ENCODE data around the gene LUC7L2. TPM values are rescaled to one million over a fixed set of nuclear protein-coding genes. Genes with fewer than 3 reads are reported as not detected.
"Not testable (repeated sequence)": the region's sequence is repeated elsewhere in the genome, so short reads cannot be mapped to it uniquely, and the experiment has no call there.

LUC7L2 gene
- total RNA-seq, 1 donor from 2014 or later = 50.6 TPM

- not testable (repeated sequence) for ATAC-seq
Observed at GRCh38 chr7:139357729-139358506, 1.8 kb upstream of the LUC7L2 start.

- ATAC-seq = peak; percentile 1
Observed at GRCh38 chr7:139358541-139359365, 941 bp upstream of the LUC7L2 start.

GRCh38 chr7:139360210-139360947 is 685 bp downstream of the LUC7L2 start:
- peak; percentile 89 for ATAC-seq

- no peak for ATAC-seq
Observed at GRCh38 chr7:139360948-139361307, 1.2 kb downstream of the LUC7L2 start.

GRCh38 chr7:139361523-139361922 is 1.8 kb downstream of the LUC7L2 start:
- ATAC-seq = no peak

- no peak for ATAC-seq
Observed at GRCh38 chr7:139362302-139362701, 2.6 kb downstream of the LUC7L2 start.

- ATAC-seq = no peak
Observed at GRCh38 chr7:139362981-139363380, 3.3 kb downstream of the LUC7L2 start.

- ATAC-seq = no peak
Observed at GRCh38 chr7:139365336-139365735, 5.6 kb downstream of the LUC7L2 start.

- ATAC-seq = no peak
Observed at GRCh38 chr7:139366400-139366799, 6.7 kb downstream of the LUC7L2 start.

GRCh38 chr7:139367438-139368155 is 7.9 kb downstream of the LUC7L2 start:
- no peak for ATAC-seq

GRCh38 chr7:139370301-139370942 is 10.7 kb downstream of the LUC7L2 start:
- ATAC-seq = no peak

GRCh38 chr7:139370943-139371313 is 11.2 kb downstream of the LUC7L2 start:
- ATAC-seq = no peak

GRCh38 chr7:139374246-139374645 is 14.6 kb downstream of the LUC7L2 start:
- no peak for ATAC-seq

GRCh38 chr7:139382439-139382838 is 22.7 kb downstream of the LUC7L2 start:
- ATAC-seq = no peak

- no peak for ATAC-seq
Observed at GRCh38 chr7:139384611-139385010, 24.9 kb downstream of the LUC7L2 start.

GRCh38 chr7:139387594-139387993 is 27.9 kb downstream of the LUC7L2 start:
- no peak for ATAC-seq

- ATAC-seq = no peak
Observed at GRCh38 chr7:139389091-139389490, 29.4 kb downstream of the LUC7L2 start.

- no peak for ATAC-seq
Observed at GRCh38 chr7:139389774-139390173, 30.1 kb downstream of the LUC7L2 start.

GRCh38 chr7:139393621-139394211 is 34.0 kb downstream of the LUC7L2 start:
- no peak for ATAC-seq

- no peak for ATAC-seq
Observed at GRCh38 chr7:139394540-139394939, 34.8 kb downstream of the LUC7L2 start.

- ATAC-seq = no peak
Observed at GRCh38 chr7:139396323-139396951, 36.7 kb downstream of the LUC7L2 start.

Measured in esophagus mucosa (tissue), 1 donor.